ENCODE data around the gene PLA1A. TPM values are rescaled to one million over a fixed set of nuclear protein-coding genes. Genes with fewer than 3 reads are reported as not detected.

Gene PLA1A
- total and polyA plus RNA-seq, 2 of the 4 experiments (the other 2 are of a cell fraction): not detected

DNA sequence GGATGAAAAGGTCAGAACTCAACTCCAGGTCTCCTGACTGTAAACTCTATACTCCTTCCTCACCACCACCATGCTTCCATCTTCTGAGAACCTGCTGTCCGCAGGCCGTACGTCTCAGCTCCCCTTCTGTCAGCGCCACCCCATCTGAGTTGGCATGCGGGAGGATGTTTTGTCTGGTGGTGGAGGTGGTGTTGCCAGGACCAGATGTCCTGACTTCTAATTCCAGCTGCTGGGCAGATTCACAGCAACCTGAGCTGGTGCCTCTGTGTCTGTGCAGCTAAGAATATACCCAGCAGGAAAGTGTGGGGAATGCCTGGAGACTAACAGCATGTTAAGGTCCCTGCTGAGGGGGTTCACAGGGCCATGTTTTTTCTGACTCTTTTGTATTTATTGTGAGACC is 23.2 kb downstream of the PLA1A start:
- BruUV-seq (replicated peaks): no TSS peak
- ATAC-seq (ENCODE audit: low read depth): no peak
- Histone ChIP-seq H2BK20ac (ENCODE audit: low read depth, low read length) (no peak overlapping the region), H3K18ac (ENCODE audit: low read depth, low read length) (no peak overlapping the region), H2BK5ac (ENCODE audit: low read depth, low read length, poor library complexity, severe bottlenecking) (no peak overlapping the region), H3K4me2 (ENCODE audit: low read depth, low read length) (no peak overlapping the region), H2AK9ac (replicated peaks; ENCODE audit: low read depth, low read length, poor library complexity) (no peak overlapping the region), H3K4me3 (ENCODE audit: insufficient read depth, low read depth, low read length) (no peak overlapping the region), H4K91ac (ENCODE audit: insufficient read depth, low read depth, low read length) (no peak overlapping the region), H3K23ac (ENCODE audit: low read depth, low read length) (no peak overlapping the region), H3K27me3 (ENCODE audit: control insufficient read depth, insufficient read depth, low read length) (peaks cover 12% of the 10 kb centered on the region; the same call in 1 of the 2 replicates), H4K8ac (ENCODE audit: low read depth in 2 of 2, low read length in 2 of 2) (no peak overlapping the region), H4K5ac (ENCODE audit: low read depth, low read length) (no peak overlapping the region), H3K4me1 (ENCODE audit: control insufficient read depth, insufficient read depth, low read length) (no peaks in the 10 kb centered on the region), H2BK120ac (ENCODE audit: low read depth, low read length) (no peak overlapping the region), H2AFZ (replicated peaks; ENCODE audit: low read length, poor library complexity) (peak overlapping the region; percentile 41), H3K14ac (replicated peaks; ENCODE audit: low read depth, low read length) (no peak overlapping the region), H3K9me3 (ENCODE audit: control insufficient read depth, insufficient read depth, low read length) (no peaks in the 10 kb centered on the region; the same call in 1 of the 2 replicates), H3K9me1 (ENCODE audit: insufficient read depth, low read length) (no peaks in the 10 kb centered on the region), H3K9ac (ENCODE audit: low read depth, low read length) (no peak overlapping the region), H2AK5ac (ENCODE audit: low read depth, low read length) (no peak overlapping the region), H3K79me1 (ENCODE audit: low read depth in 1 of 2, low read length in 2 of 2) (no peaks in the 10 kb centered on the region), H3K56ac (ENCODE audit: extremely low read depth, insufficient read depth, low read length) (no peak overlapping the region), H3K27ac (ENCODE audit: insufficient read depth, low read length) (no peak overlapping the region), H3K36me3 (ENCODE audit: control insufficient read depth, insufficient read depth, low read length) (no peaks in the 10 kb centered on the region), H3K4ac (ENCODE audit: low read depth, low read length) (no peak overlapping the region), H2BK15ac (ENCODE audit: low read depth, low read length) (no peak overlapping the region), H4K20me1 (ENCODE audit: insufficient read depth, low read length) (no peaks in the 10 kb centered on the region)
- TF ChIP-seq RAD21 (IDR thresholded peaks at IDR 0.05; ENCODE audit: low read length): no peak
- TF ChIP-seq, protein P1, sequence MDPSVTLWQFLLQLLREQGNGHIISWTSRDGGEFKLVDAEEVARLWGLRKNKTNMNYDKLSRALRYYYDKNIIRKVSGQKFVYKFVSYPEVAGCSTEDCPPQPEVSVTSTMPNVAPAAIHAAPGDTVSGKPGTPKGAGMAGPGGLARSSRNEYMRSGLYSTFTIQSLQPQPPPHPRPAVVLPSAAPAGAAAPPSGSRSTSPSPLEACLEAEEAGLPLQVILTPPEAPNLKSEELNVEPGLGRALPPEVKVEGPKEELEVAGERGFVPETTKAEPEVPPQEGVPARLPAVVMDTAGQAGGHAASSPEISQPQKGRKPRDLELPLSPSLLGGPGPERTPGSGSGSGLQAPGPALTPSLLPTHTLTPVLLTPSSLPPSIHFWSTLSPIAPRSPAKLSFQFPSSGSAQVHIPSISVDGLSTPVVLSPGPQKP (IDR thresholded peaks at IDR 0.05; ENCODE audit: borderline replicate concordance, low read depth, low read length): no peak
- TF ChIP-seq, protein P2, sequence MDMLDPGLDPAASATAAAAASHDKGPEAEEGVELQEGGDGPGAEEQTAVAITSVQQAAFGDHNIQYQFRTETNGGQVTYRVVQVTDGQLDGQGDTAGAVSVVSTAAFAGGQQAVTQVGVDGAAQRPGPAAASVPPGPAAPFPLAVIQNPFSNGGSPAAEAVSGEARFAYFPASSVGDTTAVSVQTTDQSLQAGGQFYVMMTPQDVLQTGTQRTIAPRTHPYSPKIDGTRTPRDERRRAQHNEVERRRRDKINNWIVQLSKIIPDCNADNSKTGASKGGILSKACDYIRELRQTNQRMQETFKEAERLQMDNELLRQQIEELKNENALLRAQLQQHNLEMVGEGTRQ (IDR thresholded peaks at IDR 0.05; ENCODE audit: low read depth, low read length): no peak
- TF ChIP-seq CEBPB (IDR thresholded peaks at IDR 0.05; ENCODE audit: low read depth, low read length): no peak
- no peak for TF ChIP-seq RFX5 (IDR thresholded peaks at IDR 0.05; ENCODE audit: low read depth, low read length)
- TF ChIP-seq CHD1 (IDR thresholded peaks at IDR 0.05; ENCODE audit: low read depth, low read length): no peak
- TF ChIP-seq POLR2A (IDR thresholded peaks at IDR 0.05; ENCODE audit: low read depth, low read length): no peak
- TF ChIP-seq RCOR1 (IDR thresholded peaks at IDR 0.05; ENCODE audit: insufficient replicate concordance, low read length): no peak
- no peak for TF ChIP-seq FOS (IDR thresholded peaks at IDR 0.05; ENCODE audit: low read depth, low read length)
- no peak for TF ChIP-seq MXI1 (IDR thresholded peaks at IDR 0.05; ENCODE audit: borderline replicate concordance, low read depth, low read length)
- no peak for TF ChIP-seq MAZ (IDR thresholded peaks at IDR 0.05; ENCODE audit: borderline replicate concordance, low read depth, low read length)
- no peak for TF ChIP-seq MAFK (IDR thresholded peaks at IDR 0.05; ENCODE audit: low read depth, low read length)
- no peak for TF ChIP-seq NFE2L2 (IDR thresholded peaks at IDR 0.05; ENCODE audit: low read depth, low read length)
- TF ChIP-seq, protein P3, sequence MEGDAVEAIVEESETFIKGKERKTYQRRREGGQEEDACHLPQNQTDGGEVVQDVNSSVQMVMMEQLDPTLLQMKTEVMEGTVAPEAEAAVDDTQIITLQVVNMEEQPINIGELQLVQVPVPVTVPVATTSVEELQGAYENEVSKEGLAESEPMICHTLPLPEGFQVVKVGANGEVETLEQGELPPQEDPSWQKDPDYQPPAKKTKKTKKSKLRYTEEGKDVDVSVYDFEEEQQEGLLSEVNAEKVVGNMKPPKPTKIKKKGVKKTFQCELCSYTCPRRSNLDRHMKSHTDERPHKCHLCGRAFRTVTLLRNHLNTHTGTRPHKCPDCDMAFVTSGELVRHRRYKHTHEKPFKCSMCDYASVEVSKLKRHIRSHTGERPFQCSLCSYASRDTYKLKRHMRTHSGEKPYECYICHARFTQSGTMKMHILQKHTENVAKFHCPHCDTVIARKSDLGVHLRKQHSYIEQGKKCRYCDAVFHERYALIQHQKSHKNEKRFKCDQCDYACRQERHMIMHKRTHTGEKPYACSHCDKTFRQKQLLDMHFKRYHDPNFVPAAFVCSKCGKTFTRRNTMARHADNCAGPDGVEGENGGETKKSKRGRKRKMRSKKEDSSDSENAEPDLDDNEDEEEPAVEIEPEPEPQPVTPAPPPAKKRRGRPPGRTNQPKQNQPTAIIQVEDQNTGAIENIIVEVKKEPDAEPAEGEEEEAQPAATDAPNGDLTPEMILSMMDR (conservative IDR thresholded peaks at IDR 0.05; ENCODE audit: low read depth, low read length): no peak
- no peak for TF ChIP-seq BHLHE40 (IDR thresholded peaks at IDR 0.05; ENCODE audit: low read depth, low read length)
- no peak for TF ChIP-seq SMC3 (IDR thresholded peaks at IDR 0.05; ENCODE audit: low read depth, low read length)
- dilution Hi-C loops (cut with HindIII; ENCODE audit: low sequenced_read_pairs, unreplicated experiment) (no loop called here), intact Hi-C loops (cut with micrococcal nuclease) (no loop called here), in situ Hi-C loops (cut with MboI; ENCODE audit: low sequenced_read_pairs) (no loop called here)
- ChIA-PET POLR2A (ENCODE audit: unreplicated experiment) (interaction anchor here (0.6 kb wide), 1 partner anchor 195 kb away, joined by 9 read pairs; no protein-coding TSS in a partner anchor), CTCF (no interaction called here)
- no CpG with 5 or more reads among the region's 5 CpGs for WGBS, 2 experiments (ENCODE audit: extremely low coverage in 2 of 2, insufficient read length in 1 of 2)
- no peak for DNase-seq

Data from IMR-90 (cell line).